Measurements from ENCODE around the gene ZNF580.

GRCh38 chr19:55669418-55670279 lies 28.8 kb downstream of the ZNF580 start:
- TF ChIP-seq GATA3 (IDR thresholded peaks at IDR 0.05; ENCODE audit: low read depth, low read length) (no peak), GATA2 (IDR thresholded peaks at IDR 0.05; ENCODE audit: low read depth, low read length) (no peak)
